ENCODE results near the gene C19orf38.
"Not testable (repeated sequence)": the region's sequence is repeated elsewhere in the genome, so short reads cannot be mapped to it uniquely, and the experiment has no call there.

C19orf38 gene

DNA sequence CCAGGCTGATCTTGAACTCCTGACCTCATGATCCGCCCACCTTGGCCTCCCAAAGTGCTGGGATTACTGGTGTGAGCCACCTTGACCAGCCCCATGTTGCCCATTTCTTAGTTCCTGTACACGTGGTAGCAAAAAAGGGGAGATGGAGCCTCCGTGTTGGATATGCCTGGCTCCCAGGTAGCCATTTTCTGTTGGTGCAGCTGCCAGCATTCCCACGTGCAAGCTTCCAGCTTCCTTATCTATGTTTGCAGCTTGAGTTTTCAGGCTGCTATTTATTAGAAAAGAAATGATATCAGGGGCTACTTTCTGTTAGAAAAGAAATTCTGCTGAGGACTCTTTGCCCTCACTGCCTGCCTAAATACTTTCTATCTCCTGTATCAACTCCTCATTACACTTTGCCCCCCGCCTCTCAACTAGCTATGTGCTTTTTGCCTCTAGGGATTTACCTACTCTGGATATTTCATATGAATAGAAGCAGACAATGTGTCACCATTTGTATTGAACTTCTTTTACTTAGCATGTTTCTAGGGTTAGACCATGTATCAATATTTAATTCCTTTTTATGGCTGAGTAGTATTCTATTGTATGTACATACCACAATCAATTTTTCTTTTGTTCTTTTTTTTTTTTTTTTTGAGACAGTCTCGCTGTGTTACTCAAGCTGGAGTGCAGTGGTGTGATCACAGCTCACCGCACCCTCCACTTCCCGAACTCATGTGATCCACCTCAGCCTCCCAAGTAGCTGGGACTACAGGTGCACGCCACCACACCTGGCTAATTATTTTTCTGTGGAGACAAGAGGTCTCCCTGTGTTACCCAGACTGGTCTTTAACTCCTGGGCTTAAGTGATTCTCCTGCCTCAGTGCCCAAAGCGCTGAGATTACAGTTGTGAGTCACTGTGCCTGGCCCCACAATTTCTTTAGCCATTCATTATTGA lies 8.8 kb upstream of the C19orf38 start:
- H3K4me3 ChIP-seq (ENCODE audit: low read length), result no peak overlapping the region
- DNase-seq (ENCODE audit: low read depth, low spot score), result no peak

DNA sequence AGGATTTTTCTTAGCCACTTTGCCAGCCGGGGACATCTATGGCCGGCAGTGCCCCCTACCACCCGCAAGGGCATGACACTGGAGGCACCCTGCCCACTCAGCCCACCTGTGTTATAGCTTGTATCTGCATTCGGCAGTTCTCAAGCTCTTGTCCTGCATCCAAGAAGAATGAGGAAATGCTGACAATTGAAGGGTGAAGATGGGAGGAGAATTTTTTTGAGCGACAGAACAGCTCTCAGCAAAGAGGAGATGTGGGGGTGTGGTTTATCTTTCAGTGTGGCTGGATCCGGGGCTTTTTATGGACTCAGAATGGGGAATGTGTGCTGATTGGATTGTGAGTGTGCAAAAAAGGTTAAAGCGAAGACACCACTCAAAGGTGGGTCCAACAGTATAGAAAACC lies 5.4 kb upstream of the C19orf38 start:
- no peak for DNase-seq (ENCODE audit: low read depth, low spot score)
- no peak overlapping the region for H3K4me3 ChIP-seq (ENCODE audit: low read length)

DNA sequence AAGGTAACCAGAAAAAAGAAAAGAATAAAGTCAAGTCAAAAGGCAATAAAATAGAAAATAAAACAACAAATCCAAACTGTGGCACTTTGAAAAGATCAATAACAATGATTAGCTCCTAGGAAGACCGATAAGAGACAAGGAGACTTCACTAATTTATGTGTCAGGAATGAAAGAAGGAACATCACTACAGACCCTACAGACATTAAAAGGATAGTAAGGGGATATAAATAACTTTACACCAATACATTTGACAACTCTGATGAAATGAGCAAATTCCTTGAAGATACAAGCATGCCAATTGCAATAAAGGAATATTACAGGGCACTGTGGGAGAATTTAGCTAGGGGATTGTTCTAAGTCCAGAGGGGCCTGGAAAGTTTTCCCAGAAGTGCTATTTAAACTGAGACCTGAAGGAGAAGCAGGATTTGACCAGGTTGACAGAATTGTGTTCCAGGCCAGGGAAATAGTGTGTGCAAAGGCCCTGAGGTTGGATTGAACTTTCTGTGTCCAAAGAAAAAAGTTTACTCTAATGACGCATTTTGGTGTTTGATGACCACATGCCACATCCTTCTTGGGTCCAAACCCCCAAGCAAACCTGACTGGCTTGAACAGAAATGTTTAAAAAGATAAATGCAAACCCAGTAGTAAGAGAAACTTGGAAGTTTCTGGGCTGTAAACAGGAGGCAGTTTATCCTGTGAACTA lies 1.6 kb upstream of the C19orf38 start:
- DNase-seq (ENCODE audit: low read depth, low spot score), result no peak
- no peak overlapping the region for H3K4me3 ChIP-seq (ENCODE audit: low read length)

DNA sequence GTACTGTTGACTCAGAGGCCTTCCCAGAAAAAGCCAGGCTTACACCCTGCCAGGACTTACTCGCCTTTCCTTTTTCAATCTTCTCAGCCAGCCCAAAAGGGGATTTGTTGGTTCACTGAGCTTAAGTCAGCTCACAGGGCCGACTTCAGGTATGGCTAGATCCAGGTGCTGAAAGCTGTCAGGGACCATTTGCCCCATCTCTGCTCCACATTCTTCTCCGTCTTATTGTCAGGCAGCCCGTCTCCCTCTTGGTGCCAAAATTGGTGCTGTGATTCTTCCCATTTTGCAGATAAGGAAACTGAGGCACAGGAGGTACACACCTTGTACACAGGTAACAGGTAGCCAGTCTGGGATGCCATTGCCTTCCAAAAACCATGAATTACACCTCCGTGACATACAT lies 2.4 kb downstream of the C19orf38 start:
- H3K4me3 ChIP-seq (ENCODE audit: low read length), result no peak overlapping the region
- no peak for DNase-seq (ENCODE audit: low read depth, low spot score)

DNA sequence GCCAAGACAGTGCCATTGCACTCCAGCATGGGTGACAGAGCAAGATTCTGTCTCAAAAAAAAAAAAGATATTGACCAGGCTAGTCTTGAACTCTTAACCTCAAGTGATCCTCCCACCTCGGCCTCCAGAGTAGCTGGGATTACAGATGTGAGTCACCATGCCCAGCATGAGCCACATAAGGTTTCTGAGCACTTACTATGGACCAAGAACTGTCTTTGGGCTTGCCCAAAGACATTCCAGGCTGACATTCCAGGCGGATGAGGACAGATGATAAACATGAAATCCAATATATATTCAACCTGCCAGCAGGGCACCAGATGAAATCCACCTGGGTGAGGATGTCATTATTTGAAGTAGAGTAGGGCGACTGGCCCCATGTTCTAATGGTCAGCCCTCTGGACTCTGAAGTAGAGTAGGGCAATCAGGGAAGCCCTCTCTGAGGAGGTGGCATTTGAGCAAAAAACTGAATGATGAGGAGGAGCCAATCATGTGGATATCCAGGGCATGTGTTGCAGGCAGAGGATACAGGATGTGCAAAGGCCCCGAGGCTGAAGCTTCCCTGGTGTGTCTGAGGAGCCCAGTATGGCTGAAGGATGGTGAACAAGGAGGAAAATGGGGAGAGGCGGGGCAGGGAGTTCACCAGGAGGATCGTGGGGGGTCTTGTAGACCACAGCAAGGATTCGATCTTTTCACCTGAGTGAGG lies 4.0 kb downstream of the C19orf38 start:
- no peak for DNase-seq (ENCODE audit: low read depth, low spot score)
- no peak overlapping the region for H3K4me3 ChIP-seq (ENCODE audit: low read length)

DNA sequence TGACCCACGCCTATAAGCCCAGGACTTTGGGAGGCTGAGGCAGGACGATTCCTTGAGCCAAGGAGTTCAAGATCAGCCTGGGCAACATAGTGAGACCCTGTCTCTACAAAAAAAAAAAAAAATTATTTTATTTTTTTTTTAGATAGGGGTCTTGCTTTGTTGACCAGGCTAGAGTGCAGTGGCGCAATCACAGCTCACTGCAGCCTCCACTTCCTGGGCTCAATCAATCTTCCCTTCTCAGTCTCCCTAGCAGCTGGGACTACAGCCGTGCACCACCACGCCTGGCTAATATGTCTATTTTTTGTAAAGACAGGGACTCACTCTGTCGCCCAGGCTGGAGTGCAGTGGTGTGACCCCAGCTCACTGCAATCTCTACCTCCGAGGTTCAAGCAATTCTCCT lies 4.7 kb downstream of the C19orf38 start:
- no peak for DNase-seq (ENCODE audit: low read depth, low spot score)
- no peak overlapping the region for H3K4me3 ChIP-seq (ENCODE audit: low read length)

DNA sequence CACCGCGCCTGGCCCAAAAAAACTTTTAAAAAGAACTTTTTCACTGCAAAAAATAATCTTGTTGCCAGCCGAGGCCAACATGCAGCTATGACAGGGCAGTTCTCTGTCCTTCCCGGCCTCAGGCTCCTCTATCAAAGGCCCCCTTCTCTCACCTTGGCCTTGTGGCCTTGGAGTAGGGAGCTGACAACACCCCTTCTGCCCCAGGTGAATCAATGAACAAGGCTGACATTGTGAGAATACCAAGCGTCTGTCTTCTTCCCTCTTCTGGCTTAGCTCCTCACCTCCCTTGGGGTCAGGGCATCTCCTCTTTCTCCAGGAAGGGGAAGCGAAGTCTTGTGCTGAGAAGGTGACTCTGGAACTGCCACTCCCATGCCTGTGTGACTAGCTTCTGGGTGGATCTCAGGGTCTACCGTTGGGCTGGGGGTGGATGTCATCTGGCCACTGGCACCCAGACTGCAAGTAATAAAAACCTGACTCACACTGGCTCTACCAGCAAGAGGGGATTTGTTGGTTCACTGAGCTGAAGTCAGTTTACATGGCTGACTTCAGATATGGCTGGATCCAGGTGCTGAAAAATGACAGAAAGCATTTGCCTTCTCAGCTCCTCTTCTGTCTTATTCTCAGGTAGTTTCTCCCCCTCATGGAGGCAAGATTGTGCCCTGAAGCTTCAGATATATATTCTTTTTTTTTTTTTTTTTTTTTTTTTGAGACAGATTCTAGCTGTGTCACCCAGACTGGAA lies 6.3 kb downstream of the C19orf38 start:
- no peak overlapping the region for H3K4me3 ChIP-seq (ENCODE audit: low read length)
- no peak for DNase-seq (ENCODE audit: low read depth, low spot score)

DNA sequence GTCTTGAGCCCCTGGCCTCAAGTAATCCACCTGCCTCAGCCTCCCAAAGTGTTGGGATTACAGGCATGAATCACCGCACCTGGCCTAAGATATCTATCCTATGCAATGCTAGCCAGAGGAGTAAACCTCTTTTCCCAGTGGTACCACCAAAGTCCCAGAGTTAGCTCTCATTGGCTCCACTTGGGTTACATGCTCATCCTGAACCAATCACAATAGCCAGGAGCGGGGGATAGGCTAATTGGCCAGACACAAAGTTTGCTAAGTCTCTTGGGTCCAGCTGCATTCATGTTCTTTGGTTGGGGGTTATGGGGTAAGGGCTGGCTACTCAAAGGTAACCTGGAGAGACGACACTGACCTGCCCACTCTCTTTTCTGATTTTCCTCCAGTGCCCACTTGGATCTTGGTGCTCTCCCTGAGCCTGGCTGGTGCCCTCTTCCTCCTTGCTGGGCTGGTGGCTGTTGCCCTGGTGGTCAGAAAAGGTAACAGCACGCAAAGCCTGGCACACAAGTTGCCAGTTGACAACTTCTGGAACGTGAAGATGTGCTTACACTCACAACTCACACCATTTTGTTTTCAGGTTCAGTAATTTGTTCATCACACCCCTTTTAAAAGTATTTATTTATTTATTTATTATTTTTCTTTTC lies 7.8 kb downstream of the C19orf38 start:
- DNase-seq (ENCODE audit: low read depth, low spot score), result peak; percentile 40
- H3K4me3 ChIP-seq (ENCODE audit: low read length), result no peak overlapping the region

DNA sequence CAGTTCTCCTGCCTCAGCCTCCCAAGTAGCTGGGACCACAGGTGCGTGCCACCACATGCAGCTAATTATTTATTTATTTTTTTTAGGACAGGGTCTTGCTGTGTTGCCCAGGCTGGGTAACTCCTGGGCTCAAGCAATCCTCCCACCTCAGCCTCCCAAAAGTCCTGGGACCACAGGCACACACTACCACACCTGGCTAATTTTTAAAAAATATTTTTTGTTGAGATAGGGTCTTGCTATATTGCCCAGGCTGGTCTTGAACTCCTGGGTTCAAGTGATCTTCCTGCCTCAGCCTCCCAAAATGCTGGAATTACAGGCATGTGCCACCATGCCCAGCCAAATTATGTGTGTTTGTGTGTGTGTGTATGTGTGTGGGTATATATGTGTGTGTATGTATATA lies 8.7 kb downstream of the C19orf38 start:
- DNase-seq (ENCODE audit: low read depth, low spot score), result not testable (repeated sequence)

DNA sequence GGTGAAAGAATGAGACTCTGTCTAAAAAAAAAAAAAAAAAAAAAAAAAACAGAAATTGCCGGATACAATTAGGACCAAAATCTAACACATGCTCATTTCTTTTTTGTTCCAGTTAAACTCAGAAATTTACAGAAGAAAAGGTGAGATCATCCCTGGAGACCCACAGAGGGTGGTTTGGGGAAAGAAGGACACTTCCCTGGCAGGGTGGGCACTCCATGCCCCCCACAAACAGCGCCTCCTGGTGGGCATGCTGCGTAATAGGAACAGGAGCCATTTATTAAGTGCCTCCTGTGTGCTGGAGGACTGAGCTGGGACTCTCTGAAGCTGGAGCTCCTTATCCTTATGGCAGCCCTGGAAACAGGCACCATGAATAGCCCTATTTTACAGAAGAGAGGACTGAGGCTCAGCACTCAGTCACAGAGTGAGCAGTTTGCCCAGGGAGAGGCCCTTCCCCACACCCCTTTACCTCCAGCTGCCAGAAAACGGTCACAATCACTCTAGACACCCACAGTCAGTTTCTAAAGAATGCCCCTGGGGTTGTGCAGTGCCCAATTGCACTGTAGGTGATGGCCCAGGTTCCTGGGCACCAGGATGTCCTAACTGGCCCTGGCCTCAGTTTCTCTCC lies 10.1 kb downstream of the C19orf38 start:
- peak; percentile 35 for DNase-seq (ENCODE audit: low read depth, low spot score)
- H3K4me3 ChIP-seq (ENCODE audit: low read length), result no peak overlapping the region

More for the DNA sequence above, 8.7 kb downstream of the C19orf38 start:
- H3K4me3 ChIP-seq (ENCODE audit: low read length), result not testable (repeated sequence)

DNA sequence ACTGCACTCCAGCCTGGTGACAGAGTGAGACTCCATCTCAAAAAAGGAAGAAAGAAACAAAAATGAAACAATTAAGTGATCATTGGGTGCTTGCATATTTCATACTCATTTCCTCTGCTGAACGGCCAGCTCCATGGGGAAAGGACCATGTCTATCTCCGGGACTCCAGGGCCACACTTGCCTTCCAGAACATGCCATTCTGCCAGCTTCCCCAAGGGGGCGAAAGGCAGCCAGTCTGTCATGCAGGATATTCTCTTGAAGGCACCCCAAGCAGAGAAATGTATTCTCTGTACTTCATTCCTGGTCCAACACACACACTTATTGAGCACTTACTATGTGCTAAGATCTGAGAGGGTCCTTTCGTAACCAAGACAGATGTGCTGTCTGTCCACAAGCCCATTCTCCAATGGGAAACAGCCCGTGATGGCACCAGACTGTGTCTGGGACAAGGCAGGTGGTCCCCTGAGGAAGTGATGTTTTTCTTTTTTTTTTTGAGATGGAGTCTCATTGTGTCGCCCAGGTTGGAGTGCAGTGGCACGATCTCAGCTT lies 13.0 kb downstream of the C19orf38 start:
- peak; percentile 36 for DNase-seq (ENCODE audit: low read depth, low spot score)

DNA sequence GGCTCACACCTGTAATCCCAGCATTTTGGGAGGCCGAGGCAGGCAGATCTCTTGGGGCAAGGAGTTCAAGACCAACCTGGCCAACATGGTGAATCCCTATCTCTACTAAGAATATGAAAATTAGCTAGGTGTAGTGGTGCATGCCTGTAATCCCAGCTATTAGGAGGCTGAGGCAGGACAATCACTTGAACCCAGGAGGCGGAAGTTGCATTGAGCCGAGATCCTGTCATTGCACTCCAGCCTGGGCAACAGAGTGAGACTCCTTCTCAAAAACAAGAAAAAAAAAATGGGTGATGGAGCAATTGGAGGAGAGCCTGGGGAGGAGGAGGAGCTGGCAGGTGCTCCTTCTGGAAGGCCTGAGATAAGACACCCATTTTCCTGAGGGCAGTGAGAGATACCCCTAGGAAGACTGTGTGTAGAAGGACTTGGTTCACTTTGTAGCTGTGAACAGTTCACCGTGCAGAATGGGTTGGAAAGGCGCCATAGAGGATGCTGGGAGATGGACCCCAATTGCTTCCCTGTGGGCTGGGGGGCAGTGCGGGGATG lies 14.4 kb downstream of the C19orf38 start:
- no peak overlapping the region for H3K4me3 ChIP-seq (ENCODE audit: low read length)
- no peak for DNase-seq (ENCODE audit: low read depth, low spot score)

More for the DNA sequence above, 13.0 kb downstream of the C19orf38 start:
- H3K4me3 ChIP-seq (ENCODE audit: low read length), result no peak overlapping the region

DNA sequence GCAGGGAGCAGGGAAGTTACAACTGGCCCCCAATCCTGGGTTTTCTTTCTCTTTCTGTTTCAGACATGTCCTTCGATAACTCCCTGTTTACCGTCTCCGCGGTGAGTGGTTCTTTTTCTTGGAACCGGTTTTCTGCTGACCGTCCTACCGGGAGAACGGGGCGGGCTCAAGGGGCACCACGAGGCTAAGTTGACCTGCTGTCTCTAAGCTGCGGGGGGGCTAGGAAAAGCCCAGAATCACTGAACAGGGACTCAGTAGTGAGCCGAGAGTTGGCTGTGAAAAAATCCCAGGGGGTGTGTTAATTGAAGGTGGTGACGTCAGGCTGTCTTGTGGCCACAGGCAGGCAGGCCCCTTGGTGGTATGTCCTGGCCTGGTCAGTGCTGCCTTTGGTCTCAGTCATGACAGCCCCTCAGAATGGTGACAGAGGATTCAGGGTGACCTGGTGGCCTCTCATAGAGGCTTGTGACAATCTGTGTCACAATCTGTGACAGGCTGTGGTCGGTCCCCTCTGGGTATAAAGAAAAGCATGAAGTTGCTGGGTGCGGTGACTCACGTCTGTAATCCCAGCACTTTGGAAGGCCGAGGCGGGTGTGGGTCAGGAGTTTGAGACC lies 15.0 kb downstream of the C19orf38 start:
- no peak overlapping the region for H3K4me3 ChIP-seq (ENCODE audit: low read length)
- DNase-seq (ENCODE audit: low read depth, low spot score), result no peak

DNA sequence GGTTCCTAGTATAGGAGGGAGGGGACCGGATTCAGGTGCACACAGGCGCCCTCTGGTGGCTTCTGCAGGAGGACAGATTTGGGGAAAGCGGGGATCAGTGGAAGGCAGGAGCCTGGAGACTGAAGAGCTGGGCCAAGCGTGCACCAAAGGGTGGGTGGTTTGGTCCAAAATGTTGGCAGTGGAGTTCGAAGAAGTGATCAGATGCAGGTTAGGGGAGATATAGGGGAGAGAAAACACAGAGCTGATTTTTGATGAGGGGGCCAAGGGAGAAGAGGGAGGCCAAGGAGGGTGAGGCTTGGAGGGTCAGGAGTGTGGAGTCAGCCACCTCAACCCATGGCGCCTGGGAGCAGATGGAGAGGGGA lies 16.3 kb downstream of the C19orf38 start:
- no peak overlapping the region for H3K4me3 ChIP-seq (ENCODE audit: low read length)
- peak; percentile 75 for DNase-seq (ENCODE audit: low read depth, low spot score)

DNA sequence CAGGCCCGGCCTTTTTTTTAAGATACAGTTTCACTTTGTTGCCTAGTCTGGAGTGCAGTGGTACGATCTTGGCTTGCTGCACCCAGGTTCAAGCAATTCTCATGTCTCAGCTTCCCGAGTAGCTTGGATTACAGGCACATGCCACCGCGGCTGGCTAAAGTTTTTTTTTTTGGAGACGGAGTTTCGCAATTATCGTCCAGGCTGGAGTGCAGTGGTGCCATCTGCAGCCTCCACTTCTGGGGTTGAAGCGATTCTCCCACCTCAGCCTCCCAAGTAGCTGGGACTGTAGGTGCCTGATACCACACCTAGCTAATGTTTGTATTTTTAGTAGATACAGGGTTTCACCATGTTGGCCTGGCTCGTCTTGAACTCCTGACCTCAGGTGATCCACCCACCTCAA lies 18.3 kb downstream of the C19orf38 start:
- no peak overlapping the region for H3K4me3 ChIP-seq (ENCODE audit: low read length)
- no peak for DNase-seq (ENCODE audit: low read depth, low spot score)

DNA sequence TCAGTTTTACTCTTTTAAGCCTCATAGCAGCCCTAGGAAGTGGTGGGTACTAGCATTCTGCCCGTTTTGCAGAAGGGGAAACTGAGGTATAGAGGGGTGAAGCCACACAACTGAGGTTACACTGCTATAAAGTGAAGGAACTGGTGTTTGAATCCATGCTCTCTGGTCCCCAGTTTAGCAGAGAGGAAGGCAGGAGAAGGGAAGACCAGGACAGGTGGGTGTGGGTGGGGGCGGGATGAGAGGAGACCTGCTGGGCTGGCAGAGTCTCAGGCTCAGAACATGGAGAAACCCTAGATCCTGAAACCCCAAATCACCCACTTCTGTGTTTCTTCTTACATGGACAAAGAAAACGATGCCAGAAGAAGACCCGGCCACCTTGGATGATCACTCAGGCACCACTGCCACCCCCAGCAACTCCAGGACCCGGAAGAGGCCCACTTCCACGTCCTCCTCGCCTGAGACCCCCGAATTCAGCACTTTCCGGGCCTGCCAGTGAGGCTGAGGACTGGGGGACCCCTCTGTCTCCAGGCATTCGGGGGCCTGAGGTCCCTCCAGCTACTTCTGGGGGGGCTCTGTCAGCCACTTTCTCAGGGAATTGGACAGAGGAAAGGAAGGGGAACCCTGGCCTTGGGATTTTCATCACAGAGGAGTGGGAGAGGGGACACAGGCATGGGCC lies 20.8 kb downstream of the C19orf38 start:
- H3K4me3 ChIP-seq (ENCODE audit: low read length), result no peak overlapping the region
- no peak for DNase-seq (ENCODE audit: low read depth, low spot score)

DNA sequence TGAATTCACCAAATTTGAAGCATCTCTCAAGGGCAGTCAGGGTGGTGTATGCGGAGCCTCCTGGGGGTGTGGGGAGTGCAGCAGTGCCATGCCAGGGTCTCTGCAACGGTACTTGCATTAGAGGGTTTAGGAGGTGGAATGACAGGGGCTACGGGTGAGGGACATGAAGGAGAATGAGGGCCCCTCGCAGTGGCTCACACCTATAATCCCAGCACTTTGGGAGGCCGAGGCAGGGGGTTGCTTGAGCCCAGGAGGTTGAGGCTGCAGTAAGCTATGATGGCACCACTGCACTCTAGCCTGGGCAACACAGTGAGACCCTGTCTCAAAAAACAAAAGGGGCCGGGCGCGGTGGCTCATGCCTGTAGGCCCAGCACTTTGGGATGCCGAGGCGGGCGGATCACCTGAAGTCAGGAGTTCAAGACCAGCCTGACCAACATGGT lies 21.7 kb downstream of the C19orf38 start:
- H3K4me3 ChIP-seq (ENCODE audit: low read length); DNase-seq (ENCODE audit: low read depth, low spot score): not testable (repeated sequence)

All from Jurkat, Clone E6-1 (cell line).